WTC11 (cell line): ENCODE results near the gene PTH1R.

Experiments used
- CTCF ChIP-seq: fragments of 200-600 bp; IDR thresholded peaks from 2 replicates; pipeline ENCODE4 v1.8.0; 2022; ENCODE audit warnings: antibody characterized with exemption
- NR2C2 ChIP-seq: sonication (generic); formaldehyde crosslinking; IDR thresholded peaks from 2 replicates; pipeline ENCODE4 v1.8.0; 2022; ENCODE audit warnings: mild to moderate bottlenecking, missing genetic modification reagents

GRCh38 chr3:46916799-46917198 is 39.3 kb downstream of the PTH1R start:
- TF ChIP-seq CTCF (no peak), NR2C2 (CRISPR knock-in tag) (no peak)
